ENCODE measurements around the gene ANKRD28. TPM values are rescaled to one million over a fixed set of nuclear protein-coding genes. Genes with fewer than 3 reads are reported as not detected.

ANKRD28 gene
- total and polyA plus RNA-seq, 2 donors from 2014 or later = 9.8 to 72.4 TPM

GRCh38 chr3:15769256-15769915, 28.4 kb downstream of the ANKRD28 start:
- TF ChIP-seq CTCF (IDR thresholded peaks at IDR 0.05; ENCODE audit: borderline replicate concordance, extremely low read depth, insufficient read depth) = no peak

GRCh38 chr3:15768421-15769255, 29.1 kb downstream of the ANKRD28 start:
- peak; percentile 96 for FAIRE-seq
- no peak overlapping the region for H3K27ac ChIP-seq (ENCODE audit: low read depth in 2 of 2, low read length in 2 of 2)

More at GRCh38 chr3:15769256-15769915, 28.4 kb downstream of the ANKRD28 start:
- no peak for FAIRE-seq
- H3K27ac ChIP-seq (ENCODE audit: low read depth in 2 of 2, low read length in 2 of 2) = no peak overlapping the region
- no peaks in the 10 kb centered on the region for H3K36me3 ChIP-seq (ENCODE audit: control insufficient read depth in 2 of 3, insufficient read depth in 3 of 3, low read length in 3 of 3)
- H3K4me3 ChIP-seq (ENCODE audit: low read length in 3 of 3) = no peak overlapping the region
- intact Hi-C loops (cut with DNase I) = no loop called here
- H3K9ac ChIP-seq (ENCODE audit: low read length in 3 of 3) = no peak overlapping the region
- H3K27me3 ChIP-seq (ENCODE audit: control insufficient read depth, insufficient read depth, low read length) = no peaks in the 10 kb centered on the region
- DNase-seq = no peak
- H3K9me3 ChIP-seq (ENCODE audit: control insufficient read depth in 2 of 3, insufficient read depth in 1 of 3, low read length in 3 of 3) = no peaks in the 10 kb centered on the region
- no peaks in the 10 kb centered on the region for H3K4me1 ChIP-seq (ENCODE audit: control insufficient read depth in 2 of 3, insufficient read depth in 2 of 3, low read depth in 1 of 3, low read length in 3 of 3)

GRCh38 chr3:15766406-15766805, 31.4 kb downstream of the ANKRD28 start:
- no peak for TF ChIP-seq CTCF (IDR thresholded peaks at IDR 0.05; ENCODE audit: borderline replicate concordance, extremely low read depth, insufficient read depth)
- intact Hi-C loops (cut with DNase I) = no loop called here
- Histone ChIP-seq H3K4me1 (ENCODE audit: control insufficient read depth in 2 of 3, insufficient read depth in 2 of 3, low read depth in 1 of 3, low read length in 3 of 3) (no peaks in the 10 kb centered on the region), H3K9me3 (ENCODE audit: control insufficient read depth in 2 of 3, insufficient read depth in 1 of 3, low read length in 3 of 3) (no peaks in the 10 kb centered on the region), H3K36me3 (ENCODE audit: control insufficient read depth in 2 of 3, insufficient read depth in 3 of 3, low read length in 3 of 3) (no peaks in the 10 kb centered on the region), H3K4me3 (ENCODE audit: low read length in 3 of 3) (no peak overlapping the region), H3K9ac (ENCODE audit: low read length in 3 of 3) (no peak overlapping the region), H3K27me3 (ENCODE audit: control insufficient read depth, insufficient read depth, low read length) (no peaks in the 10 kb centered on the region), H3K27ac (ENCODE audit: low read depth in 2 of 2, low read length in 2 of 2) (no peak overlapping the region)
- DNase-seq (peak in 3 of 5 donors; percentile 7 to 13 (median 12)), FAIRE-seq (no peak)

More at GRCh38 chr3:15768421-15769255, 29.1 kb downstream of the ANKRD28 start:
- Histone ChIP-seq H3K4me1 (ENCODE audit: control insufficient read depth in 2 of 3, insufficient read depth in 2 of 3, low read depth in 1 of 3, low read length in 3 of 3) (no peaks in the 10 kb centered on the region), H3K9me3 (ENCODE audit: control insufficient read depth in 2 of 3, insufficient read depth in 1 of 3, low read length in 3 of 3) (no peaks in the 10 kb centered on the region), H3K36me3 (ENCODE audit: control insufficient read depth in 2 of 3, insufficient read depth in 3 of 3, low read length in 3 of 3) (no peaks in the 10 kb centered on the region), H3K27me3 (ENCODE audit: control insufficient read depth, insufficient read depth, low read length) (no peaks in the 10 kb centered on the region), H3K9ac (ENCODE audit: low read length in 3 of 3) (no peak overlapping the region), H3K4me3 (ENCODE audit: low read length in 3 of 3) (no peak overlapping the region)
- DNase-seq = peak in 1 of 5 donors; percentile 8
- TF ChIP-seq CTCF (IDR thresholded peaks at IDR 0.05; ENCODE audit: borderline replicate concordance, extremely low read depth, insufficient read depth) = no peak
- intact Hi-C loops (cut with DNase I) = no loop called here

All from kidney (tissue), 14 donors.